HepG2 (cell line): ENCODE data around the gene TRDMT1. TPM values are rescaled to one million over a fixed set of nuclear protein-coding genes. Genes with fewer than 3 reads are reported as not detected.

Experiments used
- ATAC-seq: fragments of 200-7000 bp; cut with Tn5 transposase; 3 replicates; pipeline ENCODE4 v1.9.1; 2020; ENCODE audit warnings: mild to moderate bottlenecking, moderate library complexity
- BruUV-seq: library from RNA; stranded (reverse); fragments of 400-500 nt; replicated peaks from 2 replicates; lab custom pipeline; 2021; lab: Mats Ljungman, UMichigan
- CTCF ChIA-PET: fragments of 300-600 bp; formaldehyde crosslinking; extraction: SDS; loops from one replicate; lab custom pipeline; 2021; ENCODE audit warnings: low total read pairs, inconsistent platforms, low intra/inter-chr PET ratio; lab: Yijun Ruan, JAX
- POLR2A ChIA-PET: fragments of 350-600 bp; sonication (Branson Sonifier 250); formaldehyde crosslinking; loops from one replicate; lab custom pipeline; 2020; ENCODE audit warnings: antibody characterized with exemption, inconsistent platforms; lab: Yijun Ruan, JAX
- DNase-seq: peaks from one replicate; pipeline ENCODE4 v3.0.0-alpha.2; 2015; ENCODE audit warnings: low spot score
- FAIRE-seq: peaks from 3 replicates; lab custom pipeline; 2011; peaks lifted over from hg19 to GRCh38; lab: Jason Lieb, UNC
- H2AFZ ChIP-seq: one replicate; pipeline ENCODE4 v1.6.1; 2011; ENCODE audit warnings: low read length, inconsistent platforms
- H3K27ac ChIP-seq: fragments of 300-600 bp; 3 replicates; pipeline ENCODE4 v1.8.0; 2011; ENCODE audit warnings: mixed run types, mild to moderate bottlenecking, mixed read lengths, low read length, inconsistent platforms; ENCODE audit not compliant: insufficient read depth; ENCODE audit errors: extremely low read length
- H3K27me3 ChIP-seq, 2 experiments: fragments of 200-600 bp in 1 of 2; 2 replicates in 1 of 2; 3 replicates in 1 of 2; pipeline versions ENCODE4 v1.6.0 to v1.8.0; 2011; ENCODE audit warnings: low read length in 2 of 2, mild to moderate bottlenecking in 2 of 2, moderate library complexity in 2 of 2, inconsistent platforms in 1 of 2; ENCODE audit not compliant: insufficient read depth in 2 of 2, control insufficient read depth in 1 of 2
- H3K36me3 ChIP-seq, 2 experiments: fragments of 200-600 bp in 1 of 2; replicated peaks in 1 of 2; 2 replicates in 1 of 2; 3 replicates in 1 of 2; pipeline versions ENCODE4 v1.5.1 to v1.8.0; 2011; ENCODE audit warnings: low read length in 2 of 2, inconsistent platforms in 1 of 2; ENCODE audit not compliant: insufficient read depth in 2 of 2, control insufficient read depth in 1 of 2
- H3K4me1 ChIP-seq: 2 replicates; pipeline ENCODE4 v1.5.1; 2012; ENCODE audit warnings: low read length, inconsistent platforms; ENCODE audit not compliant: insufficient read depth
- H3K4me2 ChIP-seq: 2 replicates; pipeline ENCODE4 v1.6.0; 2011; ENCODE audit warnings: low read depth, low read length, inconsistent platforms
- H3K4me3 ChIP-seq, 3 experiments: fragments of 200-600 bp in 1 of 3; sonication (generic), shearing (Covaris generic) in 1 of 3; replicated peaks in 1 of 3; 2 replicates each; pipeline ENCODE4 v1.5.1; 2011 to 2016; ENCODE audit warnings: low read length in 3 of 3, inconsistent platforms in 2 of 3, low read depth in 2 of 3, mild to moderate bottlenecking in 2 of 3, control low read depth in 1 of 3, mixed read lengths in 1 of 3; ENCODE audit not compliant: insufficient read depth in 1 of 3
- H3K79me2 ChIP-seq: one replicate; pipeline ENCODE4 v1.6.1; 2011; ENCODE audit warnings: low read length, inconsistent platforms; ENCODE audit not compliant: insufficient read depth
- H3K9ac ChIP-seq: 2 replicates; pipeline ENCODE4 v1.6.0; 2011; ENCODE audit warnings: mild to moderate bottlenecking, low read depth, low read length, inconsistent platforms; ENCODE audit not compliant: insufficient read depth
- H3K9me3 ChIP-seq: 2 replicates; pipeline ENCODE4 v1.5.1; 2012; ENCODE audit warnings: mild to moderate bottlenecking, low read length
- H4K20me1 ChIP-seq: 2 replicates; pipeline ENCODE4 v1.6.0; 2011; ENCODE audit warnings: inconsistent platforms, mild to moderate bottlenecking, low read length, moderate library complexity; ENCODE audit not compliant: insufficient read depth
- ETS1 ChIP-seq: sonication (generic); formaldehyde crosslinking; IDR thresholded peaks from 2 replicates; pipeline ENCODE4 v1.4.0; 2020; ENCODE audit warnings: missing genetic modification reagents
- PREB ChIP-seq: sonication (generic); formaldehyde crosslinking; IDR thresholded peaks from 2 replicates; pipeline ENCODE4 v1.4.0; 2020; ENCODE audit warnings: missing genetic modification reagents
- SCMH1 ChIP-seq: sonication (generic); formaldehyde crosslinking; IDR thresholded peaks from 2 replicates; pipeline ENCODE4 v1.9.0; 2021; ENCODE audit warnings: missing genetic modification reagents, mild to moderate bottlenecking, borderline replicate concordance
- ZBTB33 ChIP-seq: sonication (generic); formaldehyde crosslinking; IDR thresholded peaks from 2 replicates; pipeline ENCODE4 v1.4.0; 2020; ENCODE audit warnings: missing genetic modification reagents
- ZBTB46 ChIP-seq: sonication (generic); formaldehyde crosslinking; IDR thresholded peaks from 2 replicates; pipeline ENCODE4 v1.4.0; 2020; ENCODE audit warnings: mild to moderate bottlenecking, missing genetic modification reagents, borderline replicate concordance
- ZNF232 ChIP-seq: sonication (generic); formaldehyde crosslinking; IDR thresholded peaks from 2 replicates; pipeline ENCODE4 v1.4.0; 2020; ENCODE audit warnings: missing genetic modification reagents, borderline replicate concordance
- ZNF276 ChIP-seq: sonication (generic); formaldehyde crosslinking; IDR thresholded peaks from 2 replicates; pipeline ENCODE4 v1.4.0; 2020; ENCODE audit warnings: mild to moderate bottlenecking, low read depth, missing genetic modification reagents
- WGBS: methylation state at CpG from one replicate; pipeline ENCODE4 v1.1.6; 2017; ENCODE audit warnings: low lambda C conversion rate; 5-methylcytosine and 5-hydroxymethylcytosine counted together
- in situ Hi-C: cut with HindIII; loops from 2 replicates; pipeline ENCODE4 v1.10.0; 2017; ENCODE audit warnings: low pct_unique_long_range_greater_than_20kb; ENCODE audit not compliant: extremely low pct_ligation_motif_present
- intact Hi-C: fragments of 100-400 bp; cut with micrococcal nuclease; formaldehyde crosslinking; loops from one replicate; pipeline ENCODE4 v1.10.0; 2022; ENCODE audit not compliant: unreplicated experiment
- polyA plus RNA-seq, 8 experiments: library from polyadenylated mRNA; depleted of rRNA in 3 of 8; stranded (reverse) in 7 of 8; unstranded in 1 of 8; fragments of >200 nt; fragmentation: Illumina TruSeq in 4 of 8; extraction: Trizol in 4 of 8; gene quantifications; 2 replicates each; pipeline versions ENCODE4 v1.2.1 to v1.2.3, GENCODE V29; 2011 to 2016; ENCODE audit warnings: low read depth in 4 of 8, missing spikeins in 1 of 8, mixed read lengths in 1 of 8; ENCODE audit not compliant: insufficient read depth in 1 of 8
- total RNA-seq, 5 experiments: library from RNA; depleted of rRNA; stranded (reverse); fragments of >200 nt; fragmentation: Illumina TruSeq; extraction: Trizol; gene quantifications; 2 replicates each; pipeline ENCODE4 v1.2.3, GENCODE V29; 2016; ENCODE audit warnings: low read depth in 1 of 5

Gene TRDMT1
- total and polyA plus RNA-seq, 2 of the 13 experiments (the other 11 are each of a cell fraction or from before 2014, with no cell fraction given): 2.0 to 3.0 TPM

GRCh38 chr10:17122052-17122451 lies 79.4 kb downstream of the TRDMT1 start:
- no peak overlapping the region for H3K9ac ChIP-seq
- peaks cover 38% of the 10 kb centered on the region for H3K4me1 ChIP-seq
- TF ChIP-seq SCMH1 (CRISPR knock-in tag): no peak
- TF ChIP-seq ZBTB46 (CRISPR knock-in tag): no peak
- no peak for TF ChIP-seq PREB
- TF ChIP-seq ZNF276 (CRISPR knock-in tag): no peak
- TF ChIP-seq ETS1 (CRISPR knock-in tag): no peak
- TF ChIP-seq ZNF232 (CRISPR knock-in tag): no peak
- TF ChIP-seq ZBTB33 (CRISPR knock-in tag): no peak
- in situ Hi-C loops: no loop called here
- 73% methylated on average over 2 of the region's 2 CpGs for WGBS
- no peaks in the 10 kb centered on the region for H3K79me2 ChIP-seq
- no peak overlapping the region for H3K4me2 ChIP-seq
- H3K27me3 ChIP-seq: no peaks in the 10 kb centered on the region
- ChIA-PET POLR2A (interaction anchor here (0.6 kb wide), 1 partner anchor 26 kb away, joined by 4 read pairs; no protein-coding TSS in a partner anchor), CTCF (no interaction called here)
- H3K9me3 ChIP-seq: no peaks in the 10 kb centered on the region
- BruUV-seq: no TSS peak
- no peak overlapping the region for H2AFZ ChIP-seq
- no peaks in the 10 kb centered on the region for H4K20me1 ChIP-seq
- H3K27ac ChIP-seq: no peak overlapping the region
- DNase-seq (no peak), ATAC-seq (no peak), FAIRE-seq (no peak)
- no peaks in the 10 kb centered on the region for H3K36me3 ChIP-seq
- H3K4me3 ChIP-seq: no peak overlapping the region
- intact Hi-C loops: no loop called here
